GM19468 (cell line): ENCODE measurements around the gene NHERF2.
"Not testable (repeated sequence)": the region's sequence is repeated elsewhere in the genome, so short reads cannot be mapped to it uniquely, and the experiment has no call there.

ENCODE experiments used
- ATAC-seq: cut with Tn5 transposase; IDR thresholded peaks from one replicate; pipeline ENCODE4 v1.9.1; 2021; ENCODE audit warnings: mild to moderate bottlenecking, moderate library complexity, moderate number of reproducible peaks; ENCODE audit not compliant: unreplicated experiment; ENCODE audit errors: extremely low read depth

Gene NHERF2

GRCh38 chr16:2024032-2024420 lies 2.7 kb upstream of the NHERF2 start:
- ATAC-seq: no peak

- ATAC-seq: no peak
Observed at GRCh38 chr16:2025251-2025650, 1.5 kb upstream of the NHERF2 start.

- no peak for ATAC-seq
Observed at GRCh38 chr16:2025878-2026460, 733 bp upstream of the NHERF2 start.

DNA sequence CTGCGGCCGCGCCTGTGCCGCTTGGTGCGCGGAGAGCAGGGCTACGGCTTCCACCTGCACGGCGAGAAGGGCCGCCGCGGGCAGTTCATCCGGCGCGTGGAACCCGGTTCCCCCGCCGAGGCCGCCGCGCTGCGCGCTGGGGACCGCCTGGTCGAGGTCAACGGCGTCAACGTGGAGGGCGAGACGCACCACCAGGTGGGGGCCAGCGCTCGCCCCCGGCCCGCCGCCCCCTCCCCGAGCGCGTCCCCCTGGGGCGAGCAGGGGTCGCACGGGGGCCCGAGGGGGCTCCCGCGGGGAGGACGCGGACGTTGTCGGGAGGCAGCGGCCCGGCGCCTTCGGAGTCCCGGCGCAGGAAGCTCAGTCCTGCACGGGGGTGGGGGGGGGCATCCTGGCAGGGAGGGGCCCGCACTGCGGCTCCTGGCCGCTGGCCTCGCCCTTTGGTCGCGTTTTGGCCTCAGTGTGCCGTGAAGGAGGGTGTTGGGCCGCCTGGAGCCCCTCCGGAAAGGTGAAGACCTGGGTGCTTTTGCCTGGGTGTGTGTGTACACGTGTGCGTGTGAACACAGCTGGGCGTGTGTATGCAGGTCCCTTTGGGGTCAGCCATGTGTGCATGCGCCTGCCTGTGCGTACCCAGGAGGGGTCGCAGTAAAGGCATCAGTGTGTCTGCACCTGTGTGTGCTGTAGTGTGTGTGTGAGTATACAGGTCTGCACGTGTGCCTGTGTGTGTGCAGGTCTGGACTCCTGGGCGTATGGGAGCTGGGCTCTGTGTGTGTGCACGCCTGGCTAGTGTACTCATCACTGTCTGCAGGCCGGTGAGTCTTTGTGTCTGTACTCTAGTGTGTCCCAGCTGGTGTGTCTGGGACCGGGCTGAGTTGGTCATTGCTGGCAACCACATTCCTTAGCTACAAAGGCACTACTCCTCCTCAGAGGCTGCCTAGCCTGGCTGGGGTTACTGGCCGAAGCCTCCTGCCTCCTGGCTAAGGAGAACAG lies 615 bp downstream of the NHERF2 start:
- no peak for ATAC-seq

- no peak for ATAC-seq
Observed at GRCh38 chr16:2028146-2028545, 1.4 kb downstream of the NHERF2 start.

DNA sequence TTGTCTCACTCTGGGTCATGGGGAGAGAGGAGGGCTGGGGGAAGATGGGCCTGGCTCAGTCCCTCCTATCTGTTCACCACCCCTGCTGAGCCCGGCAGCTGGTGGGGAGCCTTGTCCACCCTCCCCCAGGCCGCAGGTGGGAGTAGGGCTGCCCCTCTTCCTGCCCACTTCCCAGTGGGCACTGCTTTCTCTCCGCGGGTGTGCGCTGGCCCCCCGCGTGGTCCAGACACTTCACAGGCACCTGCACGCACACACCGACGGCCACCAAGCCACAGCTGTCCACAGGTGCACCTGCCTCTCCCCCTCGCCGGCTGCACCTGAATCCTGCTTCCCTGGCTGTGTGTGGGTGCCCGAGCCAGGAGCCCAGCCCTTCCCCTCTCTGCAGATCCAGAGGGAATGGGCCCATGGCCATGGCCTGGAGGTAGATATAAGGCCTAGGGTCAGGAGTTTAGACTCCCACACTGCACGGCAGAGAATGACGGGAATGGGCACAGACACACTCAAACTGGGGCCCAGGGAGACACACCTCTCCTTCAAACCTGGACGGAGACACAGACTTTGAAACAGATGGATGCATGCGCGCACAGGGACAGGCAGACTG lies 2.0 kb downstream of the NHERF2 start:
- no peak for ATAC-seq

DNA sequence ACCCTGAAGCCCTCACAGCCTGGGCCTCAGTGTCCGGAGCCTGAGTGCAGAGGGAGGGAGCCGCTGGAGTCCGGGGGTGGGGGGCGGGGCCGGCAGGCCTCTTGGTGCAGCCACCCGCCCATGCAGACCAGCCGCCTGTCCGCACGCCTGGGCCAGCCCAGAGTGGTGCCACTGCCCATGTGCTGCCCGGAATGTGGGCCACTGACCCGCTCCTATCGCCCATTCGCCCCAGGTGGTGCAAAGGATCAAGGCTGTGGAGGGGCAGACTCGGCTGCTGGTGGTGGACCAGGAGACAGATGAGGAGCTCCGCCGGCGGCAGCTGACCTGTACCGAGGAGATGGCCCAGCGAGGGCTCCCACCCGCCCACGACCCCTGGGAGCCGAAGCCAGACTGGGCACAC lies 2.6 kb downstream of the NHERF2 start:
- no peak for ATAC-seq

DNA sequence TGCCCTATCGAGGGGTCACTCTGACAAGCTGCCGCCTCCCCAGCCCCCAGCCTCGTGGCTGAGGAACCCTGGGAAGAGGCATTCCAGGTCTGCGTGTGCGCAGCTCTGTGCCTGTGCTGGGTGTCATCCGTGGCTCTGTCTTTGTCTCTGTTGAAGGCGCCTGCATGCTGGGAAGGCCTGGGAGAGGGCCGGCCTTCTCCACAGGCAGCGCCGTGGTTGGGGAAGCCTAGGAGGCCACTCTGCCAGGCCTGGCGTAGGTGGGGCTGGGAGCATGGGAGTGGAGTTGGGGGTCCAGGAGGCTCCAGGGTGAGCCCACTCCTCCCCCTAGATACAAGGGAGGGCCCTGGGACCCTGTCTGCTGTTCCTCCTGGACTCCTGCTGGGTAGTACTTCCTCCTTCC lies 3.3 kb downstream of the NHERF2 start:
- ATAC-seq: no peak

DNA sequence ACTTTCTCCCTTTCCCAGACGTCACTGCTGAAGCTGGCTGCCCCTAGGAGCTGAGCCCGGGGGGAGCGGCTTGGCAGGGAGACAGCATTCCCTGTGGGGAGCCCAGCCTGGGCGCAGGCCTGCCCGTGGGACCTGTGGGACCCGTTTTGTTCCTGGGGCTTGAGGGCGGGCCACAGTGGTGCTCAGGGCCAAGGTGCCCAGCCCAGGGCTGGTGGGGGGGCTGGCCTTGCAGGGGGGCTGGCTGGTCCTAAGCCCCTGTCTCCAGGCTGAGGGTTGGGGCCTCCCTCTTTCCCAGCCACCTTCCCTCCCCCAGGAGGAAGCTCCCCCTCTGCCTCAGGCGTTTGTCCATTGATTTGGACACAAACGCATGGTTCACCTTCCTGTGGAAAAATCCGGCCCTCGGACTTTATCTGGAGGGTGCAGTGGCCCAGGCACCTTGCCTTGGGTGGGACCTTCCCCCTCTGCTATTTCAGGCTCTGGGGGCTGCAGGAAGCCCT lies 4.4 kb downstream of the NHERF2 start:
- no peak for ATAC-seq

DNA sequence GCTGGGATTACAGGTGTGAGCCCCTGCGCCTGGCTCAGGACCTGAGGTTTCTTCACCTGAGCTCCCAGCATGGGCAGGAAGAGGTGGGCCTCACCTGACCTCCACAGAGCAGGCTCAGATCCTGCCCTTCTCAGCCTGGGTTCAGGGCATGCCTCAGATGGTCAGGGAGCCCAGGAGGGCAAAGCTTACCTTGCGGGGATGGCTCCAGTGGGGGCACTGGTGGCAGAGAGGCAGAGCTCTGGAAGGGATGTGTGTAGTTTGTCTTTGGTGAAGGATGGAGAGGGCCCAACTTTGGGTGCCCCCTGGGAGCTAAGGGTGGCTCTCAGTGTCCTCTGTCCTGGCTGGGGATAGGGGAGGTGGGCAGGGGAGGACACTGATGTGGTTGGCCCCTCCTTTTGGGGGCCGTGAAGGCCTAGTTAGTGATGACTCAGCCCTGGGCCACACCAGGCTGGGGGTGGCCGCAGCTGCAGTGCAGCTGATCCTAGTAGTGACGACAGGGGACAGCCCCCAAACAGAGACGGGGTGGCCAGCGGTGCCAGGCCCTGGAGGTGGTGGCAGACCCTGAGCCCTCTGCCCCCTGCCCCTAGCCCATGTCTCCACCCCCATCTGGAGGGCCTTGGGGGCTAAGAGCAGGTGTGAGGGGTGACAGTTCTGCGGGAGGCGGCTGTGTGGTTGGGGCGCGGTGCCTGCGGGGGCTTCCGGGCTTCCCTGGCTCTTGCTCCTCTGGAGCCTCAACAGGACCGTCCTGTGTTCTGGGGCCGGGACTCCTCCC lies 5.8 kb downstream of the NHERF2 start:
- no peak for ATAC-seq

- no peak for ATAC-seq
Observed at GRCh38 chr16:2033057-2033908, 6.6 kb downstream of the NHERF2 start.

DNA sequence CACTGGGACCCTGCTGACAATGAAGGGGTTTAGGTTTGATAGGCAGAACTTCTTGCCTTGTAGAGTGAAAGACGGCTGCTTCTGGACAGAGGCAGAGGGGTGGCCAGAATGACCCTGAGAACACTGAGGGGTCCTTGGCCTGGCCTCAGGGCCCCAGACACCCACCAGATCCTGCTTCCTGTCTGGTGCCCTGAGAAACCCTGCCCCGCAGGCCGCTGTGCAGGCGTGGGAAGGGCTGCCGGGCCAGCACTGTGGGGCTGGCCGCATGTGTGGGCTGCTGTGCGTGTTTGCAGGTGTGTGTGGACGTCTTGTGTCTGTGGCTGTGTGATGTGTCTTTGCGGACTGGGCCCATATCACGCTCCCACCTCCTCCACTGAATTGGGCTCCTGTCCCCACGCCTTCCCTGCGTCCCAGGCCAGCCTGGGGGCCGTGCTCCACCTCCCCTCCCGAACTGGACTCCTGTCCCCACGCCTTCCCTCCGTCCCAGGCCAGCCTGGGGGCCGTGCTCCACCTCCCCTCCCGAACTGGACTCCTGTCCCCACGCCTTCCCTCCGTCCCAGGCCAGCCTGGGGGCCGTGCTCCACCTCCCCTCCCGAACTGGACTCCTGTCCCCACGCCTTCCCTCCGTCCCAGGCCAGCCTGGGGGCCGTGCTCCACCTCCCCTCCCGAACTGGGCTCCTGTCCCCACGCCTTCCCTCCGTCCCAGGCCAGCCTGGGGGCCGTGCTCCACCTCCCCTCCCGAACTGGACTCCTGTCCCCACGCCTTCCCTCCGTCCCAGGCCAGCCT lies 7.4 kb downstream of the NHERF2 start:
- not testable (repeated sequence) for ATAC-seq

- no peak for ATAC-seq
Observed at GRCh38 chr16:2034696-2035430, 8.2 kb downstream of the NHERF2 start.

GRCh38 chr16:2035431-2036199 lies 8.9 kb downstream of the NHERF2 start:
- no peak for ATAC-seq

DNA sequence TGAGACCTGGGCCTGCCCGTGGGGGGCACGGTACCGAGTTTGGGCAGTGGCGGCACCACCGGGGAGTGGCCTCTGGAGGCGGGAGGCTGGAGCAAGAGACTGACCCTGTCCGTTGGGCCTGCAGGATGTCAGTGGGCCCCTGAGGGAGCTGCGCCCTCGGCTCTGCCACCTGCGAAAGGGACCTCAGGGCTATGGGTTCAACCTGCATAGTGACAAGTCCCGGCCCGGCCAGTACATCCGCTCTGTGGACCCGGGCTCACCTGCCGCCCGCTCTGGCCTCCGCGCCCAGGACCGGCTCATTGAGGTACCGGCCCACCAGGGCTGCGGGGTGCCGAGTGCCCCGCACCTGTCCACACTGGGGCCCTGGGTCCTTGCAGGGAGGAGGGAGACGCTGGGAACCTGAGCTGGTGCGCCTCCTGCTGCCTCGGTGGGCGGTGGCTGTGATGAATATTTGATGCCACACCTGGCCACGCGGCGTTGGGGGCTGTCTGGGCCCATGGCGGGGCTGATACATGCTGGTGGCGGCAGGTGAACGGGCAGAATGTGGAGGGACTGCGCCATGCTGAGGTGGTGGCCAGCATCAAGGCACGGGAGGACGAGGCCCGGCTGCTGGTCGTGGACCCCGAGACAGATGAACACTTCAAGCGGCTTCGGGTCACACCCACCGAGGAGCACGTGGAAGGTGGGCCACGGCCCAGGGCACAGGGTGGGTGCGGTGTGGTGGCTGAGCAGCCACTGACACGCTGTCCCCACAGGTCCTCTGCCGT lies 9.7 kb downstream of the NHERF2 start:
- ATAC-seq: no peak

DNA sequence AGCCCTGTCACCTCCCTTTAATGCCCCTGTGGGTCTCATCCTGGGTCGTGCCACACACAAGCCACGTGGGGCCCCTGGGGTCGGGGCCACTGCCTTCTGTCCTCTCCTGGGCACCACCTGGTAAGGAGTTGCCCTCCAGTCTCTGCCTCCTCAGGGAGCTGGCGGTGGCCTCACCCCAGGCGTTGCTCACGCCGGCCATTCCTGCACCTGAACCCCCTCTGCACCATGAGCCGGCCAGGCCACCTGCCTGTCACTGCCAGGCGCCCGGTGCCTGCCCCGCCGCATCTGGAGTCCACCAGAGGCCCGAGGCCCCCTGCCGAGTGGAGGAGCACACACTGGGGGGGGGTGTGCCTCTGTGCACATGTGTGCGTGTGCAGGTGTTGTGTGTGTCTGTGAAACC lies 10.4 kb downstream of the NHERF2 start:
- no peak for ATAC-seq
